ENCODE results near the gene MEIS1. TPM values are rescaled to one million over a fixed set of nuclear protein-coding genes. Genes with fewer than 3 reads are reported as not detected.

The MEIS1 gene
- 1.5 to 2.2 TPM (median 1.8 TPM) in 5 replicates for total RNA-seq (2022; extraction: Qiagen RNA extraction)

GRCh38 chr2:66434679-66435548 is at the start of gene MEIS1:
Gene MEIS1, plus strand, starts transcription at chr2:66435125. Its CDS starts 732 bp downstream, at chr2:66435857.

Data from A549 treated with Hydrocortisone at 1 μM for 4 hours (cell line).